Measurements from ENCODE around the gene ARSB.

Gene ARSB

GRCh38 chr5:78974601-78975000 lies 10.5 kb downstream of the ARSB start:
- Histone ChIP-seq H2BK12ac (ENCODE audit: low read length) (no peak overlapping the region), H3K14ac (ENCODE audit: low read length) (no peak overlapping the region), H4K8ac (ENCODE audit: low read depth, low read length) (no peak overlapping the region), H3K18ac (ENCODE audit: low read length) (no peak overlapping the region), H2BK120ac (ENCODE audit: low read depth, low read length) (no peak overlapping the region), H4K91ac (ENCODE audit: low read depth, low read length, poor library complexity) (no peak overlapping the region), H3K9ac (ENCODE audit: low read depth, low read length, poor library complexity) (no peak overlapping the region), H3K4me2 (ENCODE audit: insufficient read depth, low read length, poor library complexity, severe bottlenecking) (no peak overlapping the region), H2AFZ (ENCODE audit: low read length) (no peak overlapping the region), H3K27me3 (ENCODE audit: control insufficient read depth in 3 of 3, insufficient read depth in 3 of 3, low read depth in 1 of 3, low read length in 3 of 3) (no peaks in the 10 kb centered on the region), H3K27ac (replicated peaks; ENCODE audit: low read length) (no peak overlapping the region), H2BK5ac (ENCODE audit: low read length) (no peak overlapping the region), H3K4ac (ENCODE audit: low read length) (no peak overlapping the region), H3K4me3 (ENCODE audit: low read length in 2 of 2) (no peak overlapping the region), H3K9me3 (replicated peaks in 1 of 2; ENCODE audit: control insufficient read depth in 2 of 2, insufficient read depth in 1 of 2, low read depth in 1 of 2, low read length in 2 of 2) (peaks cover 0 to 2% of the 10 kb centered on the region in 2 donors), H2AK5ac (ENCODE audit: low read depth, low read length) (no peak overlapping the region), H3K23ac (ENCODE audit: low read depth, low read length, poor library complexity) (no peak overlapping the region), H3K79me1 (ENCODE audit: low read depth, low read length) (no peaks in the 10 kb centered on the region), H3K36me3 (replicated peaks in 1 of 2; ENCODE audit: control insufficient read depth in 2 of 2, insufficient read depth in 2 of 2, low read length in 2 of 2) (no peaks in the 10 kb centered on the region), H3K4me1 (ENCODE audit: control insufficient read depth in 2 of 2, insufficient read depth in 1 of 2, low read depth in 1 of 2, low read length in 2 of 2) (peaks cover 0 to 8% of the 10 kb centered on the region in 2 donors), H2BK15ac (ENCODE audit: low read length) (no peak overlapping the region)
- DNase-seq (ENCODE audit: low spot score): no peak
- no CpG with 5 or more reads among the region's 2 CpGs for WGBS, 2 donors (ENCODE audit: extremely low coverage in 2 of 2, insufficient read length in 2 of 2, insufficient replicate concordance in 1 of 2)

- H2AFZ ChIP-seq (ENCODE audit: low read length): no peak overlapping the region
- H2BK15ac ChIP-seq (ENCODE audit: low read length): no peak overlapping the region
- H3K4ac ChIP-seq (ENCODE audit: low read length): no peak overlapping the region
- no peak for DNase-seq (ENCODE audit: low spot score)
- no peak overlapping the region for H3K9ac ChIP-seq (ENCODE audit: low read depth, low read length, poor library complexity)
- H4K8ac ChIP-seq (ENCODE audit: low read depth, low read length): no peak overlapping the region
- H2AK5ac ChIP-seq (ENCODE audit: low read depth, low read length): no peak overlapping the region
- no peak overlapping the region for H2BK5ac ChIP-seq (ENCODE audit: low read length)
- H3K18ac ChIP-seq (ENCODE audit: low read length): peak overlapping the region; percentile 64
- no peak overlapping the region for H2BK120ac ChIP-seq (ENCODE audit: low read depth, low read length)
- H3K4me3 ChIP-seq (ENCODE audit: low read length in 2 of 2): no peak overlapping the region
- no peaks in the 10 kb centered on the region for H3K36me3 ChIP-seq (replicated peaks in 1 of 2; ENCODE audit: control insufficient read depth in 2 of 2, insufficient read depth in 2 of 2, low read length in 2 of 2)
- no peaks in the 10 kb centered on the region for H3K79me1 ChIP-seq (ENCODE audit: low read depth, low read length)
- H4K91ac ChIP-seq (ENCODE audit: low read depth, low read length, poor library complexity): no peak overlapping the region
- H3K4me2 ChIP-seq (ENCODE audit: insufficient read depth, low read length, poor library complexity, severe bottlenecking): no peak overlapping the region
- H3K9me3 ChIP-seq (replicated peaks in 1 of 2; ENCODE audit: control insufficient read depth in 2 of 2, insufficient read depth in 1 of 2, low read depth in 1 of 2, low read length in 2 of 2): no peaks in the 10 kb centered on the region
- no CpG with 5 or more reads among the region's 5 CpGs for WGBS, 2 donors (ENCODE audit: extremely low coverage in 2 of 2, insufficient read length in 2 of 2, insufficient replicate concordance in 1 of 2)
- H3K27me3 ChIP-seq (ENCODE audit: control insufficient read depth in 3 of 3, insufficient read depth in 3 of 3, low read depth in 1 of 3, low read length in 3 of 3): no peaks in the 10 kb centered on the region
- H2BK12ac ChIP-seq (ENCODE audit: low read length): no peak overlapping the region
- no peak overlapping the region for H3K27ac ChIP-seq (replicated peaks; ENCODE audit: low read length)
- H3K23ac ChIP-seq (ENCODE audit: low read depth, low read length, poor library complexity): no peak overlapping the region
- no peak overlapping the region for H3K14ac ChIP-seq (ENCODE audit: low read length)
- H3K4me1 ChIP-seq (ENCODE audit: control insufficient read depth in 2 of 2, insufficient read depth in 1 of 2, low read depth in 1 of 2, low read length in 2 of 2): peaks cover 0 to 8% of the 10 kb centered on the region in 2 donors
These were observed 11.1 kb downstream of the ARSB start for GRCh38 chr5:78974011-78974410.

GRCh38 chr5:78972654-78973428 lies 12.3 kb downstream of the ARSB start:
- H3K9me3 ChIP-seq (replicated peaks in 1 of 2; ENCODE audit: control insufficient read depth in 2 of 2, insufficient read depth in 1 of 2, low read depth in 1 of 2, low read length in 2 of 2): no peaks in the 10 kb centered on the region
- H3K23ac ChIP-seq (ENCODE audit: low read depth, low read length, poor library complexity): no peak overlapping the region
- no peak overlapping the region for H3K9ac ChIP-seq (ENCODE audit: low read depth, low read length, poor library complexity)
- H3K27me3 ChIP-seq (ENCODE audit: control insufficient read depth in 3 of 3, insufficient read depth in 3 of 3, low read depth in 1 of 3, low read length in 3 of 3): no peaks in the 10 kb centered on the region
- no peak overlapping the region for H2BK5ac ChIP-seq (ENCODE audit: low read length)
- no peaks in the 10 kb centered on the region for H3K79me1 ChIP-seq (ENCODE audit: low read depth, low read length)
- no peak overlapping the region for H4K91ac ChIP-seq (ENCODE audit: low read depth, low read length, poor library complexity)
- H3K18ac ChIP-seq (ENCODE audit: low read length): no peak overlapping the region
- no peak overlapping the region for H2BK120ac ChIP-seq (ENCODE audit: low read depth, low read length)
- H3K36me3 ChIP-seq (replicated peaks in 1 of 2; ENCODE audit: control insufficient read depth in 2 of 2, insufficient read depth in 2 of 2, low read length in 2 of 2): no peaks in the 10 kb centered on the region
- no peak overlapping the region for H3K27ac ChIP-seq (replicated peaks; ENCODE audit: low read length)
- DNase-seq (ENCODE audit: low spot score): no peak
- no peak overlapping the region for H2AK5ac ChIP-seq (ENCODE audit: low read depth, low read length)
- H3K4me3 ChIP-seq (ENCODE audit: low read length in 2 of 2): no peak overlapping the region
- H3K4me2 ChIP-seq (ENCODE audit: insufficient read depth, low read length, poor library complexity, severe bottlenecking): no peak overlapping the region
- H2BK15ac ChIP-seq (ENCODE audit: low read length): no peak overlapping the region
- H4K8ac ChIP-seq (ENCODE audit: low read depth, low read length): no peak overlapping the region
- no peak overlapping the region for H2AFZ ChIP-seq (ENCODE audit: low read length)
- no peak overlapping the region for H3K14ac ChIP-seq (ENCODE audit: low read length)
- H3K4me1 ChIP-seq (ENCODE audit: control insufficient read depth in 2 of 2, insufficient read depth in 1 of 2, low read depth in 1 of 2, low read length in 2 of 2): peaks cover 0 to 8% of the 10 kb centered on the region in 2 donors
- no peak overlapping the region for H2BK12ac ChIP-seq (ENCODE audit: low read length)
- WGBS, 2 donors (ENCODE audit: extremely low coverage in 2 of 2, insufficient read length in 2 of 2, insufficient replicate concordance in 1 of 2): no CpG with 5 or more reads among the region's 7 CpGs
- H3K4ac ChIP-seq (ENCODE audit: low read length): no peak overlapping the region

GRCh38 chr5:78971998-78972397 lies 13.1 kb downstream of the ARSB start:
- no peak overlapping the region for H3K23ac ChIP-seq (ENCODE audit: low read depth, low read length, poor library complexity)
- H3K27ac ChIP-seq (replicated peaks; ENCODE audit: low read length): no peak overlapping the region
- no peaks in the 10 kb centered on the region for H3K79me1 ChIP-seq (ENCODE audit: low read depth, low read length)
- no peak for DNase-seq (ENCODE audit: low spot score)
- H2BK12ac ChIP-seq (ENCODE audit: low read length): no peak overlapping the region
- no peak overlapping the region for H2BK5ac ChIP-seq (ENCODE audit: low read length)
- no peak overlapping the region for H2BK120ac ChIP-seq (ENCODE audit: low read depth, low read length)
- no peak overlapping the region for H2AFZ ChIP-seq (ENCODE audit: low read length)
- H3K9me3 ChIP-seq (replicated peaks in 1 of 2; ENCODE audit: control insufficient read depth in 2 of 2, insufficient read depth in 1 of 2, low read depth in 1 of 2, low read length in 2 of 2): no peaks in the 10 kb centered on the region
- no peak overlapping the region for H3K4me2 ChIP-seq (ENCODE audit: insufficient read depth, low read length, poor library complexity, severe bottlenecking)
- no peak overlapping the region for H3K14ac ChIP-seq (ENCODE audit: low read length)
- no peak overlapping the region for H4K91ac ChIP-seq (ENCODE audit: low read depth, low read length, poor library complexity)
- H3K4me3 ChIP-seq (ENCODE audit: low read length in 2 of 2): no peak overlapping the region
- H4K8ac ChIP-seq (ENCODE audit: low read depth, low read length): no peak overlapping the region
- peaks cover 0 to 8% of the 10 kb centered on the region in 2 donors for H3K4me1 ChIP-seq (ENCODE audit: control insufficient read depth in 2 of 2, insufficient read depth in 1 of 2, low read depth in 1 of 2, low read length in 2 of 2)
- WGBS, 2 donors (ENCODE audit: extremely low coverage in 2 of 2, insufficient read length in 2 of 2, insufficient replicate concordance in 1 of 2): no CpG with 5 or more reads among the region's 2 CpGs
- H3K18ac ChIP-seq (ENCODE audit: low read length): no peak overlapping the region
- H3K9ac ChIP-seq (ENCODE audit: low read depth, low read length, poor library complexity): no peak overlapping the region
- no peaks in the 10 kb centered on the region for H3K27me3 ChIP-seq (ENCODE audit: control insufficient read depth in 3 of 3, insufficient read depth in 3 of 3, low read depth in 1 of 3, low read length in 3 of 3)
- no peak overlapping the region for H2BK15ac ChIP-seq (ENCODE audit: low read length)
- no peak overlapping the region for H2AK5ac ChIP-seq (ENCODE audit: low read depth, low read length)
- H3K4ac ChIP-seq (ENCODE audit: low read length): no peak overlapping the region
- H3K36me3 ChIP-seq (replicated peaks in 1 of 2; ENCODE audit: control insufficient read depth in 2 of 2, insufficient read depth in 2 of 2, low read length in 2 of 2): no peaks in the 10 kb centered on the region
